Adipocyte (in vitro differentiated cells): Measurements from ENCODE around the gene ZNF3.

Experiments used
- DNase-seq: peaks from one replicate; pipeline ENCODE4 v3.0.0-alpha.2; 2015; ENCODE audit warnings: low read depth
- H3K27me3 ChIP-seq: replicated peaks from 2 replicates; pipeline ENCODE4 v1.7.0; 2013; ENCODE audit warnings: mild to moderate bottlenecking, low read length, moderate library complexity; ENCODE audit not compliant: control insufficient read depth, insufficient read depth
- H3K36me3 ChIP-seq: 2 replicates; pipeline ENCODE4 v1.7.0; 2013; ENCODE audit warnings: low read length, mild to moderate bottlenecking, moderate library complexity; ENCODE audit not compliant: control insufficient read depth, insufficient read depth, severe bottlenecking
- H3K4me1 ChIP-seq: 2 replicates; pipeline ENCODE4 v1.7.0; 2013; ENCODE audit warnings: mild to moderate bottlenecking, low read length, moderate library complexity; ENCODE audit not compliant: control insufficient read depth, insufficient read depth
- H3K4me3 ChIP-seq: 2 replicates; pipeline ENCODE4 v1.7.0; 2013; ENCODE audit warnings: mild to moderate bottlenecking, low read length, moderate library complexity
- H3K9ac ChIP-seq: 2 replicates; pipeline ENCODE4 v1.7.0; 2013; ENCODE audit warnings: mild to moderate bottlenecking, low read length, moderate library complexity
- H3K9me3 ChIP-seq: 2 replicates; pipeline ENCODE4 v1.7.0; 2013; ENCODE audit warnings: mild to moderate bottlenecking, low read length, moderate library complexity; ENCODE audit not compliant: control insufficient read depth

ZNF3 gene

DNA sequence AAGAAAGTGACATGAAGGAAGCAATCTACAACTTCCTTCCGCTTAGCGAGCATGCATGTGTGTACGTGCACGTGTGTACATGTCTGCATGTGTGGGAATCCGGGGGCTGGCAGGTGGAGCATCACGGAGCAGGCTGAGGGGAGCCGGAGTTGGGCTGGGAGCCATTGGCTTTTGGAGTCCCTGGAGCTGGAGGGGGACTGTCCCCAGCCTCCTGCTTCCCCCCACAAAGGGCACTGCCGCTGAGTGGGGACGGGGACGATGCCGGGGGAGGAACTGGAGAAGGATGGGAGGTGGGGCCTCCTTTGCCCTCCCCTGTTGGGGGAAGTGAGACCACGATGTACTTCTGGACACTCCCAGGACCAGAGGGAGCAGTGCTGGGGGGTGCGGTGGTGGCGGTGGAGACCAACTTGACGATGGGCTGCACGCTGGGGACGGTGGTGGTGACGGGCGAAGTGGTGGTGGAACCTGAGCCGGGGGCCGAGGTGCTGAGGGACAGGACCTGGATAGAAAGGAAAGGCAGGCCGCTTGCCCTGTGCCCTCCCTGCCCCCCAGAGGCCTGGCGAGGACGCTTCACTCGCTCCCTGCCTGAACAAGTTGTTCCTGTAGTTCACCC, 25.7 kb upstream of the ZNF3 start:
- peaks cover 5% of the 10 kb centered on the region for H3K4me1 ChIP-seq
- H3K9me3 ChIP-seq: no peaks in the 10 kb centered on the region
- H3K9ac ChIP-seq: no peak overlapping the region
- no peak for DNase-seq
- H3K4me3 ChIP-seq: no peak overlapping the region
- H3K27me3 ChIP-seq: no peaks in the 10 kb centered on the region
- peaks cover 52% of the 10 kb centered on the region for H3K36me3 ChIP-seq

DNA sequence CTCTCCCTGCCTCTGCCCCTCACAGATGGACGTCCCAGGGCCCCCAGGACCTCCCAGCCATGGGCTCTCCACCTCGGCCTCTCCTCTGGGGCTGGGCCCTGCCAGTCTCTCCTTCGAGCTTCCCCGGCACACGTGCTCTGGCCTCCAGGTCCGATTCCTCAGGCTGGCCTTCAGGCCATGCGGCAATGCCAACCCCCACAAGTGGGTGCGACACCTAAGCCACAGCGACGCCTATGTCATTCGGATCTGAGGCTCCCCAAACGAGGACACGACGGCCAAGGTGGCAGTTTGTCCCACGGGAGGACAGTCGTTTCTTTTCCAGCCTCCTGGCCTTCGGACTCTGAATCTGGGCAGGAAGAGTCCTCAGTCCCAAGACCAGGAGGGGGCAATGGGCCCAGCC, 25.1 kb upstream of the ZNF3 start:
- H3K9ac ChIP-seq: no peak overlapping the region
- H3K27me3 ChIP-seq: no peaks in the 10 kb centered on the region
- DNase-seq: no peak
- no peaks in the 10 kb centered on the region for H3K9me3 ChIP-seq
- H3K4me3 ChIP-seq: no peak overlapping the region
- H3K4me1 ChIP-seq: peaks cover 6% of the 10 kb centered on the region
- H3K36me3 ChIP-seq: peaks cover 47% of the 10 kb centered on the region

GRCh38 chr7:100105534-100105933, 24.0 kb upstream of the ZNF3 start:
- peaks cover 40% of the 10 kb centered on the region for H3K36me3 ChIP-seq
- H3K4me1 ChIP-seq: peaks cover 6% of the 10 kb centered on the region
- no peak overlapping the region for H3K4me3 ChIP-seq
- no peaks in the 10 kb centered on the region for H3K9me3 ChIP-seq
- H3K27me3 ChIP-seq: no peaks in the 10 kb centered on the region
- no peak overlapping the region for H3K9ac ChIP-seq
- DNase-seq: no peak

DNA sequence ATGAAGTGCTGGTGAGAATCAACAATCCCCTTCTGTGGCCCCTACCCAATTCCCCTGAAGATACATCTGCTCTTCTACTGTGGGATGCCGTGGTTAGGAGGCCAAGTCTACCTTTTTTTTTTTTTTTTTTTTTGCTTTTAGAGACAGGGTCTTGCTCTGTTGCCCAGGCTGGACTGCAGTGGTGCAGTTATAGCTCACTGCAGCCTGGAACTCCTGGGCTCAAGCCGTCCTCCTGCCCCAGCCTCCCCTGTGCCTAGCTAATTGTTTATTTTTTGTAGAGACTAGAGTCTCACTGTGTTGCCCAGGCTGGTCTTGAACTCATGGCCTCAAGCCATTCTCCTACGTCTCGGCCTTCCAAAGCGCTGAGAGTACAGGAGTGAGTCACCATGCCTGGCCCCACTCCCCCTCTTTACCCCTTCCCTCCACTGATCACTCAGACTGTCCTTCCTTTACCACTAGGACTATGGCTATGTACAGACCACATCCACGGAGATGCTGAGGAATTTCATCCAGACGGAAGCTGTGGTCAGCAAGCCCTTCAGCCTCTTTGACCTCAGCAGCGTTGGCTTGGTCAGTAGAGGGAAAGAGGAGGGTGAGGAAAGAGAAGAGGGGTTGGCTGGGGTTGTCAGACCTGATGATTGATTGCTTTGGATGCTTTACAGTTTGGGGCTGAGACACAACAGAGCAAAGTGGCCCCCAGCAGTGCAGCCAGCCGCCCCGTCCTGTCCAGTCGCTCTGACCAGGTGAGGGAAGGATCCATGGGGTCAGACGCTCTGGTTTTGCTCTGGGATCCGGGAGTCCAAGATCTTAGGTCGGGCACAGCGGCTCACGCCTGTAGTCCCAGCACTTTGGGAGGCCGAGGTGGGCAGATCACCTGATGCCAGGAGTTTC, 21.7 kb upstream of the ZNF3 start:
- peaks cover 37% of the 10 kb centered on the region for H3K36me3 ChIP-seq
- peak overlapping the region; percentile 78 for H3K9ac ChIP-seq
- no peak overlapping the region for H3K4me3 ChIP-seq
- H3K9me3 ChIP-seq: no peaks in the 10 kb centered on the region
- H3K27me3 ChIP-seq: no peaks in the 10 kb centered on the region
- H3K4me1 ChIP-seq: peaks cover 16% of the 10 kb centered on the region
- no peak for DNase-seq

GRCh38 chr7:100101016-100101862, 19.7 kb upstream of the ZNF3 start, which contains the start of the genes AP4M1 and MCM7:
Gene AP4M1, plus strand, starts transcription at chr7:100101643. Its CDS starts 72 bp downstream, at chr7:100101715.
Gene MCM7, minus strand, starts transcription at chr7:100101397. Its CDS starts 103 bp downstream, at chr7:100101294.
- Histone ChIP-seq H3K9ac (peak within 1 kb of the TSS; percentile 85), H3K4me3 (peak within 1 kb of the TSS; percentile 86), H3K4me1 (peaks cover 16% of the 10 kb centered on the region), H3K27me3 (no peaks in the 10 kb centered on the region), H3K36me3 (peaks cover 38% of the 10 kb centered on the region), H3K9me3 (no peaks in the 10 kb centered on the region)
- peak; percentile 99 for DNase-seq

- Histone ChIP-seq H3K9me3 (no peaks in the 10 kb centered on the region), H3K27me3 (no peaks in the 10 kb centered on the region), H3K9ac (peak overlapping the region; percentile 85), H3K4me1 (peaks cover 16% of the 10 kb centered on the region), H3K4me3 (peak overlapping the region; percentile 86), H3K36me3 (peaks cover 40% of the 10 kb centered on the region)
- peak; percentile 99 for DNase-seq
Measured at GRCh38 chr7:100100420-100101015, 19.0 kb upstream of the ZNF3 start.

DNA sequence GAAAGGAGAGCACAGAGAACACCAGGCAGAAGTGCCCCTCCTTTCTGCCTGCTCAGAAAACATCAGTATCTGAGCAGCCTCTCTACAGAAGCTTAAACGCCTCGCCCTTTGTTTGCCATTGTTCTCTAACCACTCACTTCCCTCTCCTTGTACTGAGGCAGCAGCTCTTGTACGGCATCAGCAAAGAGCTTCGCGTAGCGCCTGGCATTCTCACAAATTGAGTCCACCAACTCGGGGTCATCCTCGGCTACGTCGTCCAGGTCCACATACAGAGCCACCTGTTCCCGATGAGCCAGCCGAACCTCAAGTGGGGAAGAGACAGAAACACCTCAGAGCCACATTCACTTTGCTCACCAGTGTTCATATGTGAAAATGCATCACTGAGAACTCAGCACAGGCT, 17.9 kb upstream of the ZNF3 start:
- H3K9ac ChIP-seq: peak overlapping the region; percentile 85
- no peak for DNase-seq
- no peaks in the 10 kb centered on the region for H3K9me3 ChIP-seq
- H3K36me3 ChIP-seq: peaks cover 48% of the 10 kb centered on the region
- H3K27me3 ChIP-seq: no peaks in the 10 kb centered on the region
- H3K4me3 ChIP-seq: peak overlapping the region; percentile 86
- peaks cover 16% of the 10 kb centered on the region for H3K4me1 ChIP-seq

DNA sequence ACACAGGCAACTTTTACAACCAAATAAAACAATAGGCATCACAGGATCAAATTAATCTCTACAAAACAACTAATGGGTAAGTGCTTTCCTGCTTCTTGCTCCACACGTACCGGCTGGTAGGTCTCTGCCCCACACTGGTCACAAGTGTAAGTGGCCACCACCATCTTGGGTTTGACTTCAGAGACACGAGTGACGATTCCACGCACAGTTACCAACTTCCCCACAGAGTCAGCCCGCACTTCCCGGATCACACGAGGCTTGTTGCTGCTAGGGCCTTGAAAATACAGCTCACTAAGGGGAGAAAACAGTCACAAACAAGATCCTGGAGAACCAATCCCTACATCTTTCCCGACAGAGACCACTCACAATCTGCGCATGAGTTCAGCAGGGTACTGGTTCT, 17.4 kb upstream of the ZNF3 start:
- no peak overlapping the region for H3K4me3 ChIP-seq
- no peaks in the 10 kb centered on the region for H3K27me3 ChIP-seq
- no peak overlapping the region for H3K9ac ChIP-seq
- no peaks in the 10 kb centered on the region for H3K9me3 ChIP-seq
- H3K36me3 ChIP-seq: peaks cover 54% of the 10 kb centered on the region
- H3K4me1 ChIP-seq: peaks cover 20% of the 10 kb centered on the region
- DNase-seq: no peak

GRCh38 chr7:100095704-100096103, 14.2 kb upstream of the ZNF3 start:
- no peak for DNase-seq
- Histone ChIP-seq H3K4me1 (peaks cover 36% of the 10 kb centered on the region), H3K9ac (no peak overlapping the region), H3K9me3 (no peaks in the 10 kb centered on the region), H3K4me3 (no peak overlapping the region), H3K27me3 (no peaks in the 10 kb centered on the region), H3K36me3 (peaks cover 86% of the 10 kb centered on the region)

DNA sequence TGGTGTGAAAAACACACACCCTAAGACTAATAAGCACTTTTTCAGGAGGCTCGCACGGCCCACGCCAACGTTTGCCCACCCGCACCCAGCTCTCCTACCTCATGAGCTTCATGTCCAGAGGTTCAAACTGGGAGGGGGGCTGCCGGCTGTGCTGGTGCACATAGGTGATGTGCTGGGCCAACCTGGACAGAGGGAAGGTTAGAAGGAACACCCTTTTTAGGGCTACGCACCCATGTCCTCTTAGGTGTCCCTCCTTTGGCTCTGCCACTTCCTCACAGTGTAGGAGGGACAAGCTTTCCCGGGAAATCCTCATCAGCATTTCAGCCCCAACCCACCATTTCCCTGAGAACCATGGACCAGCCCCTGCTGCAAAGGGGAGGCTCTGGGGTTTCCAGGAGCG, 13.8 kb upstream of the ZNF3 start:
- peaks cover 90% of the 10 kb centered on the region for H3K36me3 ChIP-seq
- H3K4me1 ChIP-seq: peaks cover 36% of the 10 kb centered on the region
- no peak overlapping the region for H3K4me3 ChIP-seq
- DNase-seq: no peak
- no peaks in the 10 kb centered on the region for H3K9me3 ChIP-seq
- H3K9ac ChIP-seq: no peak overlapping the region
- H3K27me3 ChIP-seq: no peaks in the 10 kb centered on the region
